HG03135 (cell line): ENCODE results near the gene GFAP.
A peak's percentile ranks its signal among the peaks of the same experiment; 100 is the strongest.
"Not testable (repeated sequence)": the region's sequence is repeated elsewhere in the genome, so short reads cannot be mapped to it uniquely, and the experiment has no call there.

Experiments used
- ATAC-seq: cut with Tn5 transposase; IDR thresholded peaks from one replicate; pipeline ENCODE4 v1.9.1; 2021; ENCODE audit warnings: mild to moderate bottlenecking, moderate library complexity; ENCODE audit not compliant: unreplicated experiment

Gene GFAP

DNA sequence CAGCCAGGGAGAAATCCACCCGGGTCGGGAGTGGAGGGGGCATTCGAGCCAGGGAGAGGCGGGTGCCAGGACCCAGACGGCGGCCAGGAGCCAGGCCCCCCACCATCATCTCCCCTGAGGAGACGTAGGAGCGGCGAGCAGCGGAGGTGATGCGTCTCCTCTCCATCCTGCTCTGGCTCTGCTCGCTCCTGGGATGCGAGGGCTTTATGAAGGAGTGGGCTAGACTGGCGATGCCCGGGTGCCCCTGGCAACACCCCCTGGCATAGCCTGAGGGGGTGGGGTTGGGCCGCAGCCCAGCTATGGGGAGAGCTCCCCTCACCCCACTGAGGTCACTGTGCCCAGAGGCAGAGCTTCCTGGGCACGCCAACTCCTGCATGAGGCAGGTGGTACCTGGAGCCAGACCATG, at the start of gene GFAP:
TSS of gene GFAP (minus strand) at position 180 of the 406 bp plus-strand sequence. CDS start at position 166, 14 bp downstream.
- no peak for ATAC-seq

DNA sequence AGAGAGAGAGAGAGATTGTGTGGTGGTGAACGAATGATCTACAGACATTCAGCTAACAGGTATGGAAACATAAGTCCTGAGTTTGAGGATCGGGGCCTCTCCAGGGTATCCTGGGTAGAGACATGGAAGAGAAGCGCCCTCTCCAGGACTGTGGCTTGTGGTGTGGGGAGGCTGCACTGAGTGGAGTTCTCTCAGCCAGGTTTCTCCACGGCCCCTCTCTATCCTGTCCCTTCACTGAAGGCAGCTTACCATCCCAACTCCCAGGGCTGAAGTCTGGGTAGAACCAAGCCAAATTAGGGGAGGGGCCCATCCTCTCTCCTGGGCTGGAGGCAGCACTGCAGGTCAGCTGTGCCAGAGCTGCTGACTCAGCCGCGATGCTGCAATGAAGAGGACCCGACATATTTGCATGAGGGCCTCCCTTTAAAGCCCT, 46.6 kb upstream of the GFAP start:
- ATAC-seq, result no peak

DNA sequence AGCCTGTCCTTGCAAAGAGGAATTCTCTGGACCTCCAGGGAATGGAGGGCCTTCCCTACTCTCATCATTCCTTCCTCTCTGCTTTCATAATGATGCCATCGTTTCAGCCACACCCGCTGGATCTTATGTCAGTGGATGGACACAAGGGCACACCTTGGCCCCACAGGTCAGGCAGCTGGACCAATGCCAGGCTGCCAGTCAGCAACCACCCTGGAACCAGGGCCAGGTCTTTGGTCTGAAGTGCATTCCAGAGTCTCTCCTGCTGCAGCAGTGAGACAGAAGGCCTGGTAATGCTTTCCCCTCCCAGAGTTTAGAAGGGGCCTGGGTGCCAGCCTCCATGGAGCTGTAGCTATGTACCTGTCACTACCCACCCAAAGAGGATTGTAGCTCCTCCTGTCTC, 45.4 kb upstream of the GFAP start:
- no peak for ATAC-seq

DNA sequence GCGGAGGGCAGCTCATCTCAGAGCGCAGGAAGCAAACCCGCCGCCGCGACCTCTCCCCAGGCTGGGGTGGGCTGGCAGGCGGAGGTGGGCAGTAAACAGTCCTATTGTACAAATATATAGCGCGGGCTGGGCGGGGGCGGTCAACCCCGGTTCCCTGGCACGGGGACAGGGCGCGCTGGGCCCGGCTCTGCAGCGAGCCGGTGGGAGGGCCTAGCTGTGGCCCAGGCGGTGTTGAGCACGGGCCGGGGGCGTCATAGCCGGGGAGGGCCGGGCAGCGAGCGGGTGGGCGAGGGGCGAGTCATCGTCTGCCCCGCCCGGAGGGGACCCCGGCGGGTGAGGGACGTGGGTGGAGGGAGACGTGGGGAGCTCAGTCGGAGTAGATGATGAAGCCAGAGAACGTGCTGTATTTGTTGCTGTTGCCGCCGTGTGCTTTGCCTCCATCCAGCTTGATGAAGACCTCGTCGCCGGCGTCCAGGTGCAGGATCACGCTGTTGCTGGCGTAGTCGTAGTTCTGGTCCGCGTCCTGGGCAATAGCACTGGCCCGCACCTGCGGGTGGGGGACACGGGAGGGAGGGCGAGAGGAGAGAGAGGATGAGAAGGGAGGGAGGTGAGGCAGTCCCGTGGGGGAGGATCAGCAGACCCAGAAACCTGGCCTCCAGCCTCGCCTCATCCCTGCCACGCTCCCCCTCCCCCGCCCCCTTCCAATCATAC, 44.7 kb upstream of the GFAP start:
- ATAC-seq, result no peak

DNA sequence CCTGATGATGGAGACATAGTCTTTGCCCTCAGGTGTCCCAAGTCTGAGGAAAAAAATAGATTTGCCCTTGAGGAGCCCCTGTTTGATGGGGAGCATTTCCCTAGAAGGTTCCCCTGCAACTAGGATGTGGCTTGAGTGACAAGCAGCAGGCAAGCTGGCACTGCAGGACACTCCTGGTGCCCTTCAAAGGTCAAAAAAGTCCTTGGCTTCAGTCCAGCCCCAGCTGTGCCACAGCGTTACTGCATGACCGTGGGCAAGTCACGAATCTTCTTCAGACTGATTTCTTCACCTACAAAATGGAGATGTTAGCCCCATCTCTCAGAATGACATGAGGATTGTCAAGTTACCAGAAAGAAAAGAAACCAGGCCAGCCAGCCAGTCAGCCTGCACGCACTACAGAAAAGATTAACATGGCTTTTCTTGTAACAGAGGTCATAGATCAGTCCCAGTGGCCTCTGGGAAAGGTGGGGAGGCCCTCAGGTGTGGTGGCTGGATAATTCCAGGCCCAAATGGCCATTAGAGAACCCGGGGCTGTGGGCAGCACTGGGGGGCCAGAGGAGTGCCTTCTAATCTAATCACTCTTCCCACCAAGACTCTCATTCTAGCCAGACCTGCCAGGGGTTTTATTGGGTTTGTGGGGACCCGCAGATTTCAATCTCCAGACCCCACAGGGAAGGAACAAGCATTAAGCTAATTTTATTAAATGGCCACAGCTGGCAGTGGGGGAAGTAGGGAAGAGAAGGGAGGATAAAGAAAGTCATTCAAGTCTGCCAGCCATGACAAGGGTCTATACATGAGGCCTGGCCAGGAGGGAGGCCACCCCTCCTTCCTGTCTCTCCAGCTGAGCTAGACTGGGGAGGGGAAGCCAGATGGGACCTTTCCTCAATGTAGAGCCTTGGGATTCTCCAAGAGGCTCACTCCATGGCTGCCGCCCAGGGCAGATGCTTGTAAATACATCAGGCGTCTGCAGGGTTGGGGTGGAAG, 42.0 kb upstream of the GFAP start:
- ATAC-seq, result no peak

DNA sequence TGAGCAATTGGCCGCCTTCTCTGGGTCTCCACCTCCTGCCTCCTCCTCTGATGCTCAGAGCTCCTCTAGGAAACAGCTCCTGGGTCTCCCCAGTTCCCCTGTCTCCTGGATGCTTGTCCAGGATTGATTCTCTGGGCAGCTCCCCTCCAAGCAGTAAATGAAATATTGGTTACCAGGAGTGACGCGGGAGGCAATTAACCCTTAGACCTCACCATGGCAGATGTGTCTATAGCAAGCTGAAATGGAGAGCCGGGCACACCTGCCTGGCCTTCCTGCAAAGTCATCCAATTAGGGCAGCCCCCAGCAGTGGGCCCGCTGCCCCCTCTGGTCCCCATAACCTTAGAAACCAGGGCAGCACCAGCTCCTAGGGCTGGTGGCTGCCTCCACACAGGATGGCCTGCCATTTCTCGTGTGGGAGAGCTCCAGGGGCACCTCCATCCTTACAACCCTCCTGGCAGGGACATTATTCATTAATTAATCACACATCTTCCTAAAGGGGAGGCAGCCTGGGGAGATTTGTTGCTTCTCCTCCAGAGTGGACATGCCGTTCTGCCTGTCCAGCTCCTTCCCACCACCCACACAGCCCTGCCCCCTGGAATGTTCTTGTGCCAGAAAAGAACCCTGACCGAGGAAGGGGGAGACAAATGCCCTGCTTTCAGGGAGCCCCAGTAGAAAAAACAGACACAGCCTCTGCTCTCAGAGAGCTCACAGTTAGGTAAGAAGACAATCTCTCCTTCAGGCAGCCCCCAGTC, 40.5 kb upstream of the GFAP start:
- ATAC-seq, result no peak

DNA sequence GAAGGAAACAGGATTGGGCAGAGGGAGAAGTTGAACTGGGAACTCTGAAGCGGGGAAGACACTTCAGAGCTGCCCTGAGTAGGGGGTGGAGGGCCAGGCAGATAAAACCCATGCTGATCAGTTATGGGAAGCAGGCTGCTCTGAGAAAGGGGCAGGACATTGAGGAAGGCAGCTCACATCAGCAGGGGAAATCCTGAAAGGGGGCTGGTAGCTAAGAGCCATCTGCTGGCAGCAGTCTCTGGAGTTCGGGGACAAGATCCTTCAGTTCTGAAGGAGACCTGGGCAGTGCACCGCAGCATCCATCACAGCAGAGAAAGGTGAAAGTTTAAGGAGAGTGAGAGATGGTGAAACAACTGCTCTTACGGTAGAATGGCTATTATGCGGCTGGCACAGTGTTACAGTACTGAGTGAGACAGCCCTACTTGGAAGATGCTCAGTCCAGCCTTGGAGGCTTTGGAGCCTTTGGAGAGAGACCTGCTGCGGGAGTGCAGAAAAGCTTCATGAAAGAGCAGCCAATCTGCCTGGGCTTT, 37.7 kb upstream of the GFAP start:
- ATAC-seq, result no peak

DNA sequence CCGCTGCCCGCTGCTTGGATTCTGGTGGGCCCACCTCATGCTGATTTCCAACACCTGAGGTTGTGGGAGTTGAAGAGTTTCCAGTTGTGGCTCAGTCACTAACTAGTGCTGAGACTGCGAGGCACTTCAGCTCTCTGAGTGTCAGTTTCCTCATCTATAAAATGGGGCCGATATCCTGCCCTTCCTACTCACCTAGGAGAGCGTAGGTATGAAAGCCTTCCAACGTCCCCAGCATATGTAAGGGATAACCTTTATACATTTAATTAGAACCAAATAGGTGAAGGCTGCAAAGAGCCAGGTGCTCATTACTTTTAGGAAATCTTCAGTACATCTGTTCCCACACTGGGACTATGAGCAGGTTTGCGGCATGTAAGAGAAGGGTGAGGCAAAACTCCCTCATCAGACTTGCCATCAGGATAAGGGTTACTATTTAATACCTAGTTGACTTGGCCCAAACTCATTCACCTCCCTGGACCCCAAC, 33.1 kb upstream of the GFAP start:
- no peak for ATAC-seq

DNA sequence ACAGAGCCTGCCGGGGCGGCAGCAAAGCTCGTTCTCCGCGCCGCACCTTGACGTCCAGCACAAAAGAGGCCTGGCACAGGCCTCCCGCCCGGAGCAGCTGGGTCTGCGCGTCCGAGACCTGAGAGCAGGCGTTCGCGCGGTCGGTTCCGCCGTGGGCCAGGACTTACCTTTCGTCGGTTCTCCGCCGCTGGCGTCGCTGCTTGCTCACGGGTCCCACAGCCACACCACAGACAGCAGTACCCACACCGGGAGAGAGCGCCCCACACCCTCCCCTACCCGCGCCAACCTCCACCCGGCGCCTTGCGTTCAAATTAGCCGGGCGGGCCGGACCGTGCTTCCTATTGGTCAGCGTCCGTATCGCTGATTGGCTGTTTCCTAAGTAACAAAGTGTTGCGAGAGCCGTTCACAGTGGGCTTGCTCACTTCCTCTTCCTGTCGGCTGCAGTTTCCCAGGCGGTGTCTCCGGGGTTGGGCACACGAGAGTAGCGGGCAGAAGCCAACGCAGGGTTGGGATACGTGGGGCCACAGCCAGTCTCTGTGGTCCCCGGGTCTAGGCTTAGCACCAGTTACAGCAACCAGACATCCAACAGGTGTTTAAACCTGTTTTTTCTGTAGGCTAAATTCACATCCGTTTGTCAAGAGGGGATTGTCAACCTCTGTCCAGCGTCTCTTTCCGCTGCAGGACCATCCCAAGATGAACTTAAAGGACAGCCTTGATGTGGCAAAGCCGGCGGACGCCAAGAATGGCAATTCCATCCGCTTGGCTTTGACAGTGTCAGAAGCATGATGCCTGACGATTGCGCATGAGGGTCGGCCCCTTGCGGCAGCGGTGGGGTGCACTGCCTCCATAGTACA, 32.4 kb upstream of the GFAP start, which contains the start of gene KIF18B:
TSS of gene KIF18B (minus strand) at position 313 of the 854 bp plus-strand sequence. CDS start 11,429 bp downstream, outside the sequence.
- peak; percentile 93 for ATAC-seq

DNA sequence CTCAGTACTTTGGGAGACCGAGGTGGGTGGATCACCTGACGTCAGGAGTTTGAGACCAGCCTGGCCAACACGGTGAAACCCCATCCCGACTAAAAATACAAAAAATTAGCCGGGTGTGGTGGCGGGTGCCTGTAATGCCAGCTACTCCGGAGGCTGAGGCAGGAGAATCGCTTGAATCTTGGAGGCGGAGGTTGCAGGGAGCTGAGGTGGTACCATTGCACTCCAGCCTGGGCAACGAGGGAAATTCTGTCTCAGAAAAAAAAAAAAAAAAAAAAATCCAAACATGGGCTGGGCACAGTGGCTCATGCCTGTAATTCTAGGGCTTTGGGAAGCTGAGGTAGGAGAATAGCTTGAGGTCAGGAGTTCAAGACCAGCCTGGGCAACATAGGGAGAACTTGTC, 30.4 kb upstream of the GFAP start:
- not testable (repeated sequence) for ATAC-seq

DNA sequence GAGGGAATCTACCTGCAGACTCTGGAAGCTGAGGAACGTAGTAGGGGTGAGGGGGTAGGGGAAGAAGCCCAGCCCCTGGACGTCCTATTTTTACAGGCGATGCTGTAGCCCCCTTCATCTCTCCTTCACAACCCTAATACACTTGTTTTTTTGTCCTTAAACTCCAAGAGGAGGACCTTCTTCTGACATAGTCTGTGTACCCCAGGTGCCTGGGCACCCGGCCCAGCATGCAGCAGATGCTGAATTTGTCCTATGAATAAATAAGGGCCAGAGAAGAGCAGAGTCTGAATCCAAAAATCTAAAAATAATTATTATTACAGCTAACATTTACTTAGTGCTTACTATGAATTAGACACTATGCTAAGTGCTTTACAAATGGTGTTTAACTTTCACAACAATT, 27.2 kb upstream of the GFAP start:
- ATAC-seq, result no peak

DNA sequence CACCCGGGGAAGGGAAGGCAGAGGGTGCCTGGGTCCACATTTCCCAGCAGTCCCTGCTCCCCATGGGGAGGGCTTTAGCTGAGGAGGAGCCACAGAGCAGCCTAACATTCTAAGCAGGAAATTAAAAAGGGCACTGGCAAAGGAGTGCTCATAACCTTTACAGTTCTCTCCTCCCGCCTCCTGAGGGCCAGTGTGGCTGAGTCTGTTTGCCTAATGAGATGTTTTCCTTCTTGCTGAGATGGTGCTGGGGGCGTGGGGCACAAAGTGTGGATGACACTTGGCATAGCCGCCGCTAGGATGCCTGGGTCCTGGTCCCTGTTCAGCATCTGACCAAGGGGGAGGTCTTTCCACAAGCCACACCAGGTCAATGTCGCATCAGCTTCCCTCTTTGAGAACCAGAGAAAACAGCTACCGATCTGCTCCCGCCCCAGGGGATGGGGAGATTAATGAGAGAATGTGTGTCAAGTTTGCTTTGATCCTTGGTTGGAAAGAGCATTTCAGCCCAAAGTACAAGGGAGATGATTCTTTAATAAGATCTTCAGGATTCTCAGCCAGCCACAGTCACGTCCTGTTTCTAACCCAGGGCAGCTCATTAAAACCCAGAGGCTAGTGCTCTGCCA, 26.5 kb upstream of the GFAP start:
- ATAC-seq, result no peak

DNA sequence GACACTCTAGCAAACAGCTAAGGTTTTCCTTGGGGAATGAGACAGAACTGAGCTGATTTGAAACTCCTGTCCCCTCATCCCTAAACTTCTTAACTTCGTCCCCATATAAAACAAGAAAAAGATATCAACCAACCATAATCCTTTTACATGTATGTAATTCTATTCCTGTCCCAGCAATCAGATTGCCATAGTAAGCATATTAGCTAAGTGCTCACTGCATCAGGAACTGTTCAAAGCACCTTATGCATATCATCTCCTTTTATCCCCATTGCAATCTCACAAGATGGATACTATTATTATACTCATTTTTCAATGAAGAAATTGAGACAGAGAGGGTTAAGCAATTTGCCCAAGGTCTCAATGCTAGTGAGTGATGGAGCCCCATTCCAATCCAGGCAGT, 25.5 kb upstream of the GFAP start:
- no peak for ATAC-seq

DNA sequence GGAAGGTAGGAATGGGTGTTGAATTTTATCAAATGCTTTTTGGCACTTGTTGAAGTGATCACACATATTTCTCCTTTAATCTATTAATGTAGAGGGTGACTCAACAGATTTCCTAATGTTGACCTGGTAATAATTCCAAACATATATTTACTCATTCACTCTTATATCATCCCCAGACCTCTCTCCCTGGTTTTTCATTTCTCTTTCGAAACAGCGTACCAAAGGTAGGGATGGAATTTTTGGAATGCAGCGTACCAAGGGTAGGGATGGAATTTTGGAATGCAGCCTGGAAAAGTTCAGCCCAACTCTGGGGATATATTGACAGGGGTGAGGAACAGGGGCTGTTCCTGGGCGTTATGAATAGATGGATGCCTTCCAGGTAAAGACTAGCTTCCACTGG, 25.0 kb upstream of the GFAP start:
- ATAC-seq, result no peak

DNA sequence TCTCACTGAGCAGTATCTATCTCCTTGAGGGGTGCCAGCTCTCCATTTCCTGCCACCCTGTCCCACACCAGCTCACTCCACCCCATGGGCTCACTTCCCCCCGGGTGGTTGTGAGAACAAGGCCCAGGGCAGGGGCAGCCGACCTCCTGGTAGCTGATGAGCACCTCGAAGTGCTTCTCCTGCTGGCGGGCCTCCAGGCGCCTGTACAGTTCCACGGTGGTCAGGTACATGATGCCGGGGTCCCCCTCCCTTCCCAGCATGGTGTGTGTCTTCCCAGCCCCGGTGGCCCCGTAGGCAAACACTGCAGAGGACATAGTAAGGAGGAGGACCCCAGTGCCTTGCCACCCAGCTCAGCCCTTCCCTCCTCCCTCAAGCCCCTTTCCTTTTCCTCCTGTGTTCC, 19.8 kb upstream of the GFAP start:
- no peak for ATAC-seq

DNA sequence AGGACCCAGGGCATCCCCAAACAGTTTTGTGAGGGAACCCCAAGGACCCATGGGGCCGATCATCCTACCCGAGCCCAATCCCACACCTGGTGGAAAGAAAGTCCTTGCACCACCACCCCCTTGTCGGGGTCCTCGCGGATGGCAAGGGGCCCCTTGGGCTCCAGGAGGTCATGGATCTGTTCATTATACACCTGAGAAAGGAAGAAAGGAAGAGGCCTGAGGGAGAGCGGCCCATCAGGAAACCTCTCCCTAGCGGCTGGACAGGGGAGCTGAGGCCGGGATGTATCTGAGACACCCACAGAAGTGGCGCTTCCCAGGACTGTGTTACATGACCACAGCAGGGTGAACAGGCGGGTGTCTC, 19.4 kb upstream of the GFAP start:
- ATAC-seq, result no peak

DNA sequence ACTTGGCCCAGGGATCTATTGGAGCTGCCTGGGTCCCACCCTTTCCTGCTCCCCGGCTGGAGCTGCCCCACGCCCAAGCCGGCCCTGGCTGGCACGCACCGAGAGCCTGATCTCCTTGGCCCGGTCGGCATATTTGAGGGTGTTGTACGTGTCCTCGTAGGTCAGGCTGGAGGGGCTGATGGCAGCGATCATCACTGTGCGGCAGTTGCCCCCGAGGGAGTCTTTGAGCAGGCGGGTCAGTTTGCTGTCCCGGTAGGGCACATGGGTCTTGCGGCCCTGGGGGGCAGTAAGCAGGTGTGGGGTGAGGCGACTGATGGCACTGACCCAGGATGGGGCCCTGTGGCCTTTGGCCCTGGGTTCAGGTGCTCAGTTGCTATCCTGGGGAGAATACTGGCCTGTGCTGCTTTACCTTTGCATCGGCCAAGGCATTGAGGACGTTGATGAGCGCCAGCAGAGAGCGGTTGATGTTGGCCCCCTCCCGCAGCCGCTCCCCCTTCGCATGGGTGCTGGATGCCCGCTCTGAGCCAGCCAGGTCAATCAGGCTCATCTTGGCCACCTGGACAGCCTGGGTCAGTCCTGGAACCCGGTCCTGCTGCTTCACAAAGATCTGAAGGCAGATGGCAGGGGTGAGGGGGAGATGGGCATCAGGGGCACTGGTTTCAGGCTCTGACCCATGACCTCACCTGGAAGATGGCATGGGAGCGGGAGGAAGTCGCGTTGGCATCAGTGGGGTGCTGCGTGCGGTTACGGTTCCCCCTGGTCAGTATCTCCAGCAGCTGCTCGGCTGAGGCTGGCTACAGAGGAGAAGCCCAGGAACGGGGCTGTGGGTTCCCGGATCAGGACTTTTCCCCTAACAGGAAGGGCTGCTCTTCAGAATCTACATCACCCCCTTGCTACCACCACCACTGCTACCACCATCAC, 18.8 kb upstream of the GFAP start:
- no peak for ATAC-seq

DNA sequence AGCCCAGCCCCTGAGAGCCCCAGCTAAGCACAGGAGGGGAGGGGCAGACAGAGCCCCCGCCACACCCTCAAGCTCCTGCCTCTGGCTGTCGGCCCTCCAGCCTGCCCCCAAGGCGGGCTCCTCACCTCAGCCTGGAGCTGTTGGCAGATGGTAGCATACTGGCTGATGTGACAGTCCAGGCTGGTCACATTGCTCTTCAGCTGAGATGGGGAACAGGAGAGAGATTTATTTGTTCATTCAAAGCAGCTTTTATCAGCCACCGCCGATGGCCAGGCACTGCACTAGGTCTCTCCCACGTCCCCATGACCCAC, 17.4 kb upstream of the GFAP start:
- ATAC-seq, result no peak
